GM12874 (cell line): ENCODE results near the gene SFT2D2.

ENCODE experiments used
- CTCF ChIP-seq: IDR thresholded peaks from 2 replicates; pipeline ENCODE4 v1.5.1; 2011; ENCODE audit warnings: low read depth, mild to moderate bottlenecking, control low read depth, low read length, moderate library complexity; ENCODE audit not compliant: insufficient read depth

SFT2D2 gene

GRCh38 chr1:168195199-168196135 lies 30.3 kb upstream of the SFT2D2 start:
- no peak for TF ChIP-seq CTCF

GRCh38 chr1:168199056-168199455 lies 26.7 kb upstream of the SFT2D2 start:
- TF ChIP-seq CTCF, result no peak

- TF ChIP-seq CTCF, result no peak
Observed at GRCh38 chr1:168202941-168203654, 22.7 kb upstream of the SFT2D2 start.

GRCh38 chr1:168206111-168206510 lies 19.7 kb upstream of the SFT2D2 start:
- no peak for TF ChIP-seq CTCF

GRCh38 chr1:168210312-168210711 lies 15.5 kb upstream of the SFT2D2 start:
- no peak for TF ChIP-seq CTCF

GRCh38 chr1:168213349-168213748 lies 12.5 kb upstream of the SFT2D2 start:
- TF ChIP-seq CTCF, result no peak

- no peak for TF ChIP-seq CTCF
Observed at GRCh38 chr1:168216171-168216570, 9.6 kb upstream of the SFT2D2 start.
